Panc1 (cell line): ENCODE results near the gene ZSWIM3. TPM values are rescaled to one million over a fixed set of nuclear protein-coding genes. Genes with fewer than 3 reads are reported as not detected.

ENCODE experiments used
- ATAC-seq: fragments of 200-7000 bp; cut with Tn5 transposase; 2 replicates; pipeline ENCODE4 v1.9.1; 2020; ENCODE audit warnings: mild to moderate bottlenecking, moderate library complexity
- BruUV-seq: library from RNA; stranded (reverse); fragments of 400-500 nt; replicated peaks from 2 replicates; lab custom pipeline; 2021; lab: Mats Ljungman, UMichigan
- CTCF ChIA-PET: fragments of 300-600 bp; sonication (Branson Sonifier 250); formaldehyde crosslinking; loops from one replicate; lab custom pipeline; 2022; ENCODE audit warnings: antibody characterized with exemption; lab: Charles Lee
- POLR2A ChIA-PET: fragments of 300-600 bp; sonication (Branson Sonifier 250); formaldehyde crosslinking; loops from one replicate; lab custom pipeline; 2022; ENCODE audit warnings: antibody characterized with exemption; lab: Charles Lee
- DNase-seq: peaks from one replicate; pipeline ENCODE4 v3.0.0-alpha.2; 2010; ENCODE audit warnings: low read depth, low spot score
- H3K27ac ChIP-seq: 2 replicates; pipeline ENCODE4 v1.5.1; 2011; ENCODE audit warnings: mild to moderate bottlenecking, low read length, inconsistent platforms
- H3K27me3 ChIP-seq: fragments of 200-500 bp; sonication (Bioruptor generic); 2 replicates; pipeline ENCODE4 v1.6.0; 2014; ENCODE audit warnings: low read length, inconsistent platforms; ENCODE audit not compliant: control insufficient read depth, insufficient read depth
- H3K36me3 ChIP-seq: fragments of 200-500 bp; sonication (Bioruptor generic); 2 replicates; pipeline ENCODE4 v1.5.1; 2014; ENCODE audit warnings: inconsistent platforms, mild to moderate bottlenecking, low read length, moderate library complexity; ENCODE audit not compliant: control insufficient read depth, insufficient read depth
- H3K4me1 ChIP-seq: 2 replicates; pipeline ENCODE4 v1.5.1; 2011; ENCODE audit warnings: inconsistent platforms, mild to moderate bottlenecking, low read length, moderate library complexity; ENCODE audit not compliant: control insufficient read depth, insufficient read depth
- H3K4me3 ChIP-seq, 2 experiments: 2 replicates each; pipeline ENCODE4 v1.5.1; 2011 to 2012; ENCODE audit warnings: low read depth in 2 of 2, low read length in 2 of 2, mild to moderate bottlenecking in 2 of 2, inconsistent platforms in 1 of 2, moderate library complexity in 1 of 2
- H3K9me3 ChIP-seq: fragments of 200-500 bp; sonication (Bioruptor generic); 2 replicates; pipeline ENCODE4 v1.5.1; 2014; ENCODE audit warnings: low read depth, mild to moderate bottlenecking, inconsistent platforms, low read length, moderate library complexity; ENCODE audit not compliant: control insufficient read depth, insufficient read depth
- CTCF ChIP-seq: fragments of 450-650 bp; IDR thresholded peaks from 2 replicates; pipeline ENCODE4 v1.5.1; 2017; ENCODE audit warnings: mild to moderate bottlenecking
- POLR2AphosphoS5 ChIP-seq: IDR thresholded peaks from 2 replicates; pipeline ENCODE4 v1.6.1; 2012; ENCODE audit warnings: mild to moderate bottlenecking, low read depth, low read length, moderate library complexity
- REST ChIP-seq, 2 experiments: IDR thresholded peaks; 2 replicates each; pipeline ENCODE4 v1.6.1; 2011 to 2012; ENCODE audit warnings: low read depth in 2 of 2, control low read depth in 1 of 2, low read length in 1 of 2, mild to moderate bottlenecking in 1 of 2, moderate library complexity in 1 of 2; ENCODE audit not compliant: insufficient read depth in 1 of 2
- SIN3A ChIP-seq: IDR thresholded peaks from 2 replicates; pipeline ENCODE4 v1.6.1; 2012; ENCODE audit warnings: low read depth, mild to moderate bottlenecking, low read length, moderate library complexity, borderline replicate concordance; ENCODE audit not compliant: insufficient read depth
- TCF7L2 ChIP-seq: IDR thresholded peaks from 2 replicates; pipeline ENCODE4 v1.6.1; 2011; ENCODE audit warnings: mild to moderate bottlenecking, low read depth, low read length, inconsistent platforms
- in situ Hi-C: cut with HindIII; loops from 2 replicates; pipeline ENCODE4 v1.10.0; 2016; ENCODE audit warnings: low sequenced_read_pairs, low pct_unique_long_range_greater_than_20kb
- intact Hi-C: fragments of 100-400 bp; cut with micrococcal nuclease; formaldehyde crosslinking; loops from one replicate; pipeline ENCODE4 v1.10.0; 2022; ENCODE audit not compliant: unreplicated experiment
- total RNA-seq: library from RNA; stranded (reverse); gene quantifications from one replicate; pipeline ENCODE4 v1.2.1, GENCODE V29; 2021; ENCODE audit not compliant: unreplicated experiment

The ZSWIM3 gene
- total RNA-seq, 1 experiment from 2014 or later: 3.6 TPM

- Histone ChIP-seq H3K4me1 (no peaks in the 10 kb centered on the region; the same call in 1 of the 2 replicates), H3K27me3 (no peaks in the 10 kb centered on the region), H3K27ac (no peak overlapping the region), H3K9me3 (no peaks in the 10 kb centered on the region), H3K4me3 (no peak overlapping the region), H3K36me3 (no peaks in the 10 kb centered on the region; the same call in 1 of the 2 replicates)
- ChIA-PET CTCF (no interaction called here), POLR2A (no interaction called here)
- BruUV-seq: no TSS peak
- in situ Hi-C loops: no loop called here
- TF ChIP-seq POLR2AphosphoS5: no peak
- TF ChIP-seq CTCF: no peak
- TF ChIP-seq TCF7L2: no peak
- TF ChIP-seq REST (IDR thresholded peaks at IDR 0.05; ENCODE audit: insufficient read depth in 1 of 2, low read depth in 2 of 2, low read length in 1 of 2): no peak
- TF ChIP-seq SIN3A: no peak
- intact Hi-C loops: no loop called here
- ATAC-seq (no peak), DNase-seq (no peak)
Observed at GRCh38 chr20:45850238-45850637, 7.2 kb upstream of the ZSWIM3 start.

GRCh38 chr20:45850926-45851325, 6.5 kb upstream of the ZSWIM3 start:
- Histone ChIP-seq H3K9me3 (no peaks in the 10 kb centered on the region), H3K27ac (no peak overlapping the region), H3K36me3 (no peaks in the 10 kb centered on the region; the same call in 1 of the 2 replicates), H3K4me1 (peaks cover under 1% of the 10 kb centered on the region), H3K4me3 (no peak overlapping the region), H3K27me3 (no peaks in the 10 kb centered on the region)
- ChIA-PET CTCF (interaction anchor here (1.2 kb wide), 1 partner anchor 39 kb away, joined by 3 read pairs; no protein-coding TSS in a partner anchor), POLR2A (no interaction called here)
- ATAC-seq: no peak
- no peak for DNase-seq
- no TSS peak for BruUV-seq
- in situ Hi-C loops: no loop called here
- intact Hi-C loops: no loop called here
- no peak for TF ChIP-seq SIN3A
- TF ChIP-seq TCF7L2: no peak
- no peak for TF ChIP-seq POLR2AphosphoS5
- no peak for TF ChIP-seq REST (IDR thresholded peaks at IDR 0.05; ENCODE audit: insufficient read depth in 1 of 2, low read depth in 2 of 2, low read length in 1 of 2)
- TF ChIP-seq CTCF: no peak
